ENCODE measurements around the gene CIBAR2.

The CIBAR2 gene

GRCh38 chr16:85114909-85115567 is 2.8 kb upstream of the CIBAR2 start:
- peak; percentile 95 for DNase-seq (ENCODE audit: low spot score)
- TF ChIP-seq, protein P1, sequence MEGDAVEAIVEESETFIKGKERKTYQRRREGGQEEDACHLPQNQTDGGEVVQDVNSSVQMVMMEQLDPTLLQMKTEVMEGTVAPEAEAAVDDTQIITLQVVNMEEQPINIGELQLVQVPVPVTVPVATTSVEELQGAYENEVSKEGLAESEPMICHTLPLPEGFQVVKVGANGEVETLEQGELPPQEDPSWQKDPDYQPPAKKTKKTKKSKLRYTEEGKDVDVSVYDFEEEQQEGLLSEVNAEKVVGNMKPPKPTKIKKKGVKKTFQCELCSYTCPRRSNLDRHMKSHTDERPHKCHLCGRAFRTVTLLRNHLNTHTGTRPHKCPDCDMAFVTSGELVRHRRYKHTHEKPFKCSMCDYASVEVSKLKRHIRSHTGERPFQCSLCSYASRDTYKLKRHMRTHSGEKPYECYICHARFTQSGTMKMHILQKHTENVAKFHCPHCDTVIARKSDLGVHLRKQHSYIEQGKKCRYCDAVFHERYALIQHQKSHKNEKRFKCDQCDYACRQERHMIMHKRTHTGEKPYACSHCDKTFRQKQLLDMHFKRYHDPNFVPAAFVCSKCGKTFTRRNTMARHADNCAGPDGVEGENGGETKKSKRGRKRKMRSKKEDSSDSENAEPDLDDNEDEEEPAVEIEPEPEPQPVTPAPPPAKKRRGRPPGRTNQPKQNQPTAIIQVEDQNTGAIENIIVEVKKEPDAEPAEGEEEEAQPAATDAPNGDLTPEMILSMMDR (IDR thresholded peaks at IDR 0.05; ENCODE audit: extremely low read depth, missing control alignments) = peak; percentile 97

- TF ChIP-seq, protein P1 (IDR thresholded peaks at IDR 0.05; ENCODE audit: extremely low read depth, missing control alignments) = no peak
- DNase-seq (ENCODE audit: low spot score) = no peak
Measured at GRCh38 chr16:85113913-85114312, 1.6 kb upstream of the CIBAR2 start.

GRCh38 chr16:85113168-85113733 is 979 bp upstream of the CIBAR2 start:
- no peak for DNase-seq (ENCODE audit: low spot score)
- TF ChIP-seq, protein P1 (IDR thresholded peaks at IDR 0.05; ENCODE audit: extremely low read depth, missing control alignments) = no peak

GRCh38 chr16:85111184-85111583 is 1.1 kb downstream of the CIBAR2 start:
- TF ChIP-seq, protein P1 (IDR thresholded peaks at IDR 0.05; ENCODE audit: extremely low read depth, missing control alignments) = no peak
- DNase-seq (ENCODE audit: low spot score) = no peak

GRCh38 chr16:85110105-85110504 is 2.2 kb downstream of the CIBAR2 start:
- no peak for DNase-seq (ENCODE audit: low spot score)
- TF ChIP-seq, protein P1 (IDR thresholded peaks at IDR 0.05; ENCODE audit: extremely low read depth, missing control alignments) = no peak

DNA sequence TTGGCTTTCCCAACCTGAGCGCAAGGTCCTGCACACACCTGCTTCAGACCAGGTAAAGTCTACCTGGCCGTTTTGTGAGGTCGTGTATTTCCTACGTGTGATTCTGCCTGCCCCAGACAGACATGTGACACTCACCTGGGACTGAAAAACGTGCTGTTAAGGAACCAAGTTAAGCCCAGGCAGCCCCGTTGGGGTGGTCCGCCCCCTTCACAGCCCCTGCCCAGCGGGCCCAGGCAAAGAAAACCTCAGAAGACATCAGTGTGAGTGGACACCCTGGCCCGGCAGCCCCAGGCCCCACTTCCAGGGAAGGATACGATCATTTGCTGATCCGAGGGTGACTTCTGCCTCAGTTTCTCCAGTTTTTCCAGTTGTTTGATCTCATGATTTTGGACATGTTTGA is 4.7 kb downstream of the CIBAR2 start:
- TF ChIP-seq, protein P1 (IDR thresholded peaks at IDR 0.05; ENCODE audit: extremely low read depth, missing control alignments) = no peak
- DNase-seq (ENCODE audit: low spot score) = no peak

GRCh38 chr16:85107083-85107482 is 5.2 kb downstream of the CIBAR2 start:
- TF ChIP-seq, protein P1 (IDR thresholded peaks at IDR 0.05; ENCODE audit: extremely low read depth, missing control alignments) = no peak

More at GRCh38 chr16:85107083-85107482, 5.2 kb downstream of the CIBAR2 start:
- no peak for DNase-seq (ENCODE audit: low spot score)

Measured in GM20000 (cell line).